HFF-Myc (cell line): ENCODE results near the gene WDFY4.

Experiments used
- DNase-seq: peaks from one replicate; pipeline ENCODE4 v3.0.0-alpha.2; 2011; ENCODE audit warnings: low read depth; ENCODE audit errors: extremely low read depth
- H3K4me3 ChIP-seq: replicated peaks from 2 replicates; pipeline ENCODE4 v1.5.1; 2011; ENCODE audit warnings: low read depth, mild to moderate bottlenecking, control low read depth, low read length
- TF ChIP-seq, protein P1 (sequence below): IDR thresholded peaks from 2 replicates; pipeline ENCODE4 v1.5.1; 2012; ENCODE audit warnings: mild to moderate bottlenecking, low read depth, low read length, control low read depth; ENCODE audit errors: missing control alignments

WDFY4 gene

GRCh38 chr10:48935577-48935976, 250.9 kb downstream of the WDFY4 start:
- no peak for DNase-seq
- TF ChIP-seq, protein P1, sequence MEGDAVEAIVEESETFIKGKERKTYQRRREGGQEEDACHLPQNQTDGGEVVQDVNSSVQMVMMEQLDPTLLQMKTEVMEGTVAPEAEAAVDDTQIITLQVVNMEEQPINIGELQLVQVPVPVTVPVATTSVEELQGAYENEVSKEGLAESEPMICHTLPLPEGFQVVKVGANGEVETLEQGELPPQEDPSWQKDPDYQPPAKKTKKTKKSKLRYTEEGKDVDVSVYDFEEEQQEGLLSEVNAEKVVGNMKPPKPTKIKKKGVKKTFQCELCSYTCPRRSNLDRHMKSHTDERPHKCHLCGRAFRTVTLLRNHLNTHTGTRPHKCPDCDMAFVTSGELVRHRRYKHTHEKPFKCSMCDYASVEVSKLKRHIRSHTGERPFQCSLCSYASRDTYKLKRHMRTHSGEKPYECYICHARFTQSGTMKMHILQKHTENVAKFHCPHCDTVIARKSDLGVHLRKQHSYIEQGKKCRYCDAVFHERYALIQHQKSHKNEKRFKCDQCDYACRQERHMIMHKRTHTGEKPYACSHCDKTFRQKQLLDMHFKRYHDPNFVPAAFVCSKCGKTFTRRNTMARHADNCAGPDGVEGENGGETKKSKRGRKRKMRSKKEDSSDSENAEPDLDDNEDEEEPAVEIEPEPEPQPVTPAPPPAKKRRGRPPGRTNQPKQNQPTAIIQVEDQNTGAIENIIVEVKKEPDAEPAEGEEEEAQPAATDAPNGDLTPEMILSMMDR = no peak

GRCh38 chr10:48937796-48938195, 253.1 kb downstream of the WDFY4 start:
- H3K4me3 ChIP-seq = no peak overlapping the region
- no peak for DNase-seq
- TF ChIP-seq, protein P1 = no peak

More at GRCh38 chr10:48935577-48935976, 250.9 kb downstream of the WDFY4 start:
- H3K4me3 ChIP-seq = no peak overlapping the region

DNA sequence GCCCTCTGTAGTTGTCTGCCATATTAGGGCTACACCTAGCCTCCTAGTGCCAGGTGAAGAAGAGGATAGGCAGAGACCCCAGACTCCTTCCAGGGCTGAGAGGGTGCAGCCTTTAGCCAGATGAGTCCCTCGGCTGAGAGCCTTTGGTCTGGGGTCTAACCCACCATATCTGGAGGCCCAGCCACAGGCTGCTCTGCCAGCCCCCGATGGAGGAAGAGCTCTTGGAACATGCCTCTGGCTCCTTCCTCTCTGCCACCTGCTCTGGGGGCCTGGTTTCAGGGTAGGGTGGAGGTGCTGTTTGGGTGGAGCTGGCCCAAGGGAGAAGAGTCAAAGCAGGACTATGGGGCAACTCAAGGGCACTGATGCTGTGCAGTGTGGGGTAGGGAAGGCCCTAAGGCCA, 253.6 kb downstream of the WDFY4 start:
- TF ChIP-seq, protein P1 = no peak
- no peak for DNase-seq
- H3K4me3 ChIP-seq = no peak overlapping the region

GRCh38 chr10:48938990-48939536, 254.4 kb downstream of the WDFY4 start:
- H3K4me3 ChIP-seq = no peak overlapping the region
- DNase-seq = no peak
- TF ChIP-seq, protein P1 = no peak

- H3K4me3 ChIP-seq = no peak within 1 kb of the TSS
- TF ChIP-seq, protein P1 = no peak
- no peak for DNase-seq
These were observed 255.2 kb downstream of the WDFY4 start, which contains the start of gene LRRC18 for GRCh38 chr10:48939790-48940325. LRRC18 (minus strand) TSS chr10:48939840; CDS start chr10:48914155, 25,685 bp downstream.

GRCh38 chr10:48940372-48940771, 255.7 kb downstream of the WDFY4 start:
- TF ChIP-seq, protein P1 = no peak
- no peak for DNase-seq
- H3K4me3 ChIP-seq = no peak overlapping the region
